ENCODE data around the gene PLK5. TPM values are rescaled to one million over a fixed set of nuclear protein-coding genes. Genes with fewer than 3 reads are reported as not detected.

The PLK5 gene
- total and polyA plus RNA-seq, 2 of the 4 experiments (the other 2 are of a cell fraction): not detected

GRCh38 chr19:1511318-1512317 is 12.3 kb upstream of the PLK5 start:
- no TSS peak for BruUV-seq (replicated peaks)

More at GRCh38 chr19:1511318-1512317, 12.3 kb upstream of the PLK5 start:
- no peak overlapping the region for H4K5ac ChIP-seq (ENCODE audit: low read depth, low read length)
- peak overlapping the region; percentile 12 for H3K4me2 ChIP-seq (ENCODE audit: low read depth, low read length)
- peaks cover 6% of the 10 kb centered on the region; the same call in 1 of the 2 replicates for H4K20me1 ChIP-seq (ENCODE audit: insufficient read depth, low read length)
- H2AFZ ChIP-seq (replicated peaks; ENCODE audit: low read length, poor library complexity): peak overlapping the region; percentile 16
- H3K9me3 ChIP-seq (ENCODE audit: control insufficient read depth, insufficient read depth, low read length): peaks cover 2% of the 10 kb centered on the region; the same call in 1 of the 2 replicates
- H3K18ac ChIP-seq (ENCODE audit: low read depth, low read length): no peak overlapping the region
- CTCF ChIA-PET: no interaction called here
- H4K8ac ChIP-seq (ENCODE audit: low read depth in 2 of 2, low read length in 2 of 2): no peak overlapping the region
- H3K36me3 ChIP-seq (ENCODE audit: control insufficient read depth, insufficient read depth, low read length): peaks cover 5% of the 10 kb centered on the region; the same call in 1 of the 2 replicates
- in situ Hi-C loops (cut with MboI; ENCODE audit: low sequenced_read_pairs): no loop called here
- H4K91ac ChIP-seq (ENCODE audit: insufficient read depth, low read depth, low read length): no peak overlapping the region
- no peak overlapping the region for H3K23ac ChIP-seq (ENCODE audit: low read depth, low read length)
- intact Hi-C loops (cut with micrococcal nuclease): no loop called here
- no peaks in the 10 kb centered on the region; the same call in 1 of the 2 replicates for H3K9me1 ChIP-seq (ENCODE audit: insufficient read depth, low read length)
- POLR2A ChIA-PET (ENCODE audit: unreplicated experiment): no interaction called here
- peak overlapping the region; percentile 65 for H2AK9ac ChIP-seq (replicated peaks; ENCODE audit: low read depth, low read length, poor library complexity)
- H3K14ac ChIP-seq (replicated peaks; ENCODE audit: low read depth, low read length): no peak overlapping the region
- no peak overlapping the region for H3K4me3 ChIP-seq (ENCODE audit: insufficient read depth, low read depth, low read length)
- no peak overlapping the region for H2BK15ac ChIP-seq (ENCODE audit: low read depth, low read length)
- peak overlapping the region; percentile 54; the same call in 1 of the 2 replicates for H2AK5ac ChIP-seq (ENCODE audit: low read depth, low read length)
- no peak overlapping the region for H2BK5ac ChIP-seq (ENCODE audit: low read depth, low read length, poor library complexity, severe bottlenecking)
- no peak for ATAC-seq (ENCODE audit: low read depth)
- dilution Hi-C loops (cut with HindIII; ENCODE audit: low sequenced_read_pairs, unreplicated experiment): no loop called here
- no peak for TF ChIP-seq CHD1 (IDR thresholded peaks at IDR 0.05; ENCODE audit: low read depth, low read length)
- TF ChIP-seq USF2 (IDR thresholded peaks at IDR 0.05; ENCODE audit: low read depth, low read length): no peak
- TF ChIP-seq FOS (IDR thresholded peaks at IDR 0.05; ENCODE audit: low read depth, low read length): no peak
- no peak for TF ChIP-seq RFX5 (IDR thresholded peaks at IDR 0.05; ENCODE audit: low read depth, low read length)
- TF ChIP-seq RCOR1 (IDR thresholded peaks at IDR 0.05; ENCODE audit: insufficient replicate concordance, low read length): no peak
- no peak for TF ChIP-seq MAZ (IDR thresholded peaks at IDR 0.05; ENCODE audit: borderline replicate concordance, low read depth, low read length)
- TF ChIP-seq NFE2L2 (IDR thresholded peaks at IDR 0.05; ENCODE audit: low read depth, low read length): no peak
- TF ChIP-seq BHLHE40 (IDR thresholded peaks at IDR 0.05; ENCODE audit: low read depth, low read length): no peak
- no peak for TF ChIP-seq CEBPB (IDR thresholded peaks at IDR 0.05; ENCODE audit: low read depth, low read length)
- TF ChIP-seq RAD21 (IDR thresholded peaks at IDR 0.05; ENCODE audit: low read length): no peak
- peaks cover 4 to 15% of the 10 kb centered on the region in 2 experiments; a peak in 1 of 4 replicates for H3K79me1 ChIP-seq (ENCODE audit: low read depth in 1 of 2, low read length in 2 of 2)
- H3K56ac ChIP-seq (ENCODE audit: extremely low read depth, insufficient read depth, low read length): no peak overlapping the region
- peak overlapping the region; percentile 1; the same call in 1 of the 2 replicates for H3K4ac ChIP-seq (ENCODE audit: low read depth, low read length)
- H2BK120ac ChIP-seq (ENCODE audit: low read depth, low read length): no peak overlapping the region
- no peak overlapping the region for H3K9ac ChIP-seq (ENCODE audit: low read depth, low read length)
- H3K27me3 ChIP-seq (ENCODE audit: control insufficient read depth, insufficient read depth, low read length): no peaks in the 10 kb centered on the region
- no peak overlapping the region for H3K27ac ChIP-seq (ENCODE audit: insufficient read depth, low read length)
- no peak overlapping the region for H2BK20ac ChIP-seq (ENCODE audit: low read depth, low read length)
- WGBS, 2 experiments (ENCODE audit: extremely low coverage in 2 of 2, insufficient read length in 1 of 2): 60% methylated on average over 1 of the region's 22 CpGs; no CpG with 5 or more reads in 1 of the 2 experiments
- peaks cover 6% of the 10 kb centered on the region for H3K4me1 ChIP-seq (ENCODE audit: control insufficient read depth, insufficient read depth, low read length)
- no peak for DNase-seq

Measured in IMR-90 (cell line).